ENCODE results near the gene FGFR2. TPM values are rescaled to one million over a fixed set of nuclear protein-coding genes. Genes with fewer than 3 reads are reported as not detected.
A peak's percentile ranks its signal among the peaks of the same experiment; 100 is the strongest.

FGFR2 gene
- total RNA-seq, 1 donor from 2014 or later = 1.4 TPM

DNA sequence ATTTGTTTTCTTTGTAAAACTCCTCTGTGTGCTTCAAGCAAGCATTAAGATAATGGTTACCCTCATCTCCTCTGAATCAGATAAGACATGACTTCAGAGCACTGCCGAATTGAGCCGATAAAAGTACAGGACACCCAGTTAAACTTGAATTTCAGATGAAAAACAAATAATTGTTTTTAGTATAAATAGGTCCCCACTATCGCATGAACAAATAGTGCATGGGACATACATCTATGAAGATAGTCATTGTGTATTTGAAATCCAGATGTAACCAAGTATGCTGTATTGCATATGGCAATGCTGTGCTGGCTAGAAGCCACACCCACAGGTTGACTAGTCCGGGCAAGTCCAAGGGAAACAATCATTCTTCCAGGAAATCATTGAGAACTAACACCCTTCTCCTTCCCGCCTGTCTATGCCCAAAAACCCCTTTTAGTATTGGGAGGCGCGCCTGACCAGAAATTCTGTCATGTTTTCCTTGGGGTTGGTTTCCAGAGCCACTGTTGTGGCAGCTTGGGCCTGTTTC, 12.6 kb upstream of the FGFR2 start:
- DNase-seq (ENCODE audit: low spot score) = peak; percentile 33

DNA sequence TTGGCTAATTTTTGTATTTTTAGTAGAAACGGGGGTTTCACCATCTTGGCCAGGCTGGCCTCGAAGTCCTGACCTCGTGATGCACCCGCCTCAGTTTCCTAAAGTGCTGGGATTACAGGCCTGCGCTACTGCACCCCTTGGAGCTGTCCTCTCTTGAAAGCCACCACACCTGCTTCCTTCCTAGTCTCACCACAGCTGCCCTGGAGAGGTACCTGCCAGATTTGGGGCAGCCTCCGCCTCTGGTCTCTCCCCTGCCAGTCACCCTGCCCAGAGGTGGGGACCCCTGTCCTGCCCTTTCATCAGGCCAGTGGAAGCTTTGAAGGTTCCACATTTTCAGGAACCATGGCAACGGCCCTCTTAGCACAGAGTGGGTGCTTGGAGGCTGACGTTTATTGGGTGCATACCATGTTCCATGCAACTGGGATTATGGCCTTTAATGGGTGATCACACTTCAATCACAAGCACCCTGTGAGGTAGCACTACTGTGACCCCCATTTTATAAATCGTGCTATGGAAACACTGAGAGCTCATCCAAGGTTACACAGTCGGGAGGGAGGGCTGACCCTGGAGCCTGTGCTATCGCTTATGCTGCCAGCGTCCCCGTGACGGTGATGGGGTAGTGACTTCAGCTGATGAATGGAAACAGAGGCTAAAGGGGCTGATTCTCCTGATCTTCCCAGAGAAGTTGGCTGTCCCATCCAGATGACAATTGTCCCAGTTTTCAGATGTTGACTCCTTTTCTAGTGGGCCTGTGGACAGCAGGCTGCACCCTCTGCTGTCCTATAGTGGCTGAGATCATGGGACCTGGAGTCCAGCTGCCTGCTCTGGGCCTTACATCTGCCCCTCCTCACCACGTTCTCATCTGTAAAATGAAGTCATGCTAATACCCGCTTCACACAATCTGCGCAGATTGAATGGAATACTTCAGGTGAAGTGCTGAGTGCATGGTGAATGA, 11.5 kb upstream of the FGFR2 start:
- DNase-seq (ENCODE audit: low spot score) = peak; percentile 47

DNA sequence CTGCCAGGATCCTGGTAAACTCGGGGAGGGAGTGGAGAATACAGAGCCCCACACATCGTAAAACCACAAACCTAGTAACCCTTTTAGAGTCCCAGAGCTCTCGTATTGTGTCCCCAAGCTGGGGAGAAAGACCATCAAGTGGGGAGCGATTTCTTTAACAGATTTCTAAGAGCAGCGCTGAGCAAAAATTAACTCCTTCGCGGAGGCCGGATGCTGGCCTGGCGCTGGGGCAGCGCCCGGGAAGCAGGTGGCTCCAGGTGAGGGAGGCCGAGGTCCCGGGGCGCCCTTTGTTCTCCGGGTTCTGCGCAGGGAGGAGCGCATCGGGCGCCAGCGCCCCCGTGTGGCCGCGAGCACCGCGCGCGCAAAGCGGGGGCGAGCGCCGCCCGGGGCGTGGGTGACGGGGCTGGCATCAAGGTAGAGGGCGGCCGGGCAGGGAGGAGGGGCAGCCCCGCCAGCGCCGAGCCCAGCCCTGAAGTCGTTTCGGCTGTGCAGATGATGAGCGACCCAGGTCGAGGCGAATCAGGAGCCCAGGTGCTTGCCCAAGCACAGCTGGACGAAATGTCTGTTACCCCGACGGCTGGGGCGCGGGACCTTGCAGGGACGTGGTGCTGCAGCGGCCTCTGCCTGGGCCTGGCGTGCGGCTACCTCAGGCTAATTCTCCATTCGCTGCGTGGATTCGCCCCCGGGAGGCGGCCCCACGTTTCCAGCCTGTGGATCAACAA, 10.4 kb upstream of the FGFR2 start:
- DNase-seq (ENCODE audit: low spot score) = peak; percentile 89

DNA sequence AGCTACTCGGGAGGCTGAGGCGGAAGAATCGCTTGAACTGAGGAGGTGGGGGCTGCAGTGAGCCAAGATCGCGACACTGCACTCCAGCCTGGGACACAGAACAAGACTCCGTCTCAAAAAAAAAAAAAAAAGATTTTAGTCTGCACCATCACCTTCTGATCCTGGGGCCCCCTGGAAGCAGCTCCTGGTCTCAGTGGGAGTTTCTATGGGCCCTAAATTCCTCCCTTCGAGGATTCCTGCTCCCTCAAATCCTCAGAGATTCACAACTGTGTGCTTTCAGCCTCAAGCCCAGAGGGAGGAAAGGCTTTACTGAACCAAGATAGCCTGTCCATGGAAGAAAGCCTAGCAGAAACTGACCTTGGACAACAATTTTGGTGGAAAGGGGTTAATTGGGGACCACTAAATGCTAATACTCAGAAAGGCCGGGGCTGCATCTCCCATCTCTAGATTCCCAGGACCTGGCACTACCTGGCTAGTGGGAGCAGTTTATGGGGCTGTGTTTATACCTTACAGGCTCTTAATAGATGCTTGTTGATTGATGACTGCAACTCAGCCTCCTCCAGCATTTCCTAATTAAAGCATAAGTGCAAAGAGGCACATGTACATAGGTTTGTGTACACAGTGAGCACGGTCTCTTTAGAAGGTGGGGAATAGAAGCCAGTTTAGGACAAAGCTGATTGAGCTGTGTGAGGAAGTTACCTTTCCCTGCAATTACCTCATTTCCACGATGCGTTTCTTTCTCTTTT, 9.2 kb upstream of the FGFR2 start:
- DNase-seq (ENCODE audit: low spot score) = peak; percentile 55

DNA sequence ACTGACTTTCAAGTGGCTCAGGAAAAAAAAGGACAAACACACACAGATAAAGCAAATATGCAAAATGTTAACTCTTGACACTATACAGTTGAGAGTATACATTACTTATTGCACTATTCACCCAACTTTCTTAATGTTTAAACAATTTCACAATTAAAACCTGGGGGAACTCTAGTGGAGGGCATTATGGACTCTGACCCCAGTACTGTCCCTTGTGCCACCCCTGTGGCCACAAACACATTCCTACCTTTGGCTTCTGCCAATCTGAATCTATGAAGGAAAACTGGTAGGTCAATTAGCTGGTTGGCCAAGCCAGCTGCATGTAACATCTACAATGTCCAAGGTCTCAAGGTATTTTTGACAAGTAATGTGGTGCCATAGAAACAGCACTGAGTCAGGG, 7.5 kb upstream of the FGFR2 start:
- peak; percentile 14 for DNase-seq (ENCODE audit: low spot score)

DNA sequence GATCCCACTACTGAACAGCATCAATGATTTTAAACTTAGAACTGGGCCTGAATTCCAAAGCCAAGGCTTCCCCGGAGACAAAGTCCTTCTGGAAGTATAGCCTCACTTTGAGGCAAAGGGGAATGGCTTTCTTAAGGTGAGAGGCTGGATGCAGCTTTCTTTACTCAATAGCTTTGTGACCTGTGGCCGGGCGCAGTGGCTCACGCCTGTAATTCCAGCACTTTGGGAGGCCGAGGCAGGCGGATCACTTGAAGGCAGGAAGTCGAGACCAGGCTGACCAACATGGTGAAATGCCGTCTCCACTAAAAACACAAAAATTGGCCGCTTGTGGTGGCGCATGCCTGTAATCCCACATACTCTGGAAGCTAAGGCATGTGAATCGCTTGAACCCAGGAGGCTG, 3.2 kb upstream of the FGFR2 start:
- peak; percentile 60 for DNase-seq (ENCODE audit: low spot score)

DNA sequence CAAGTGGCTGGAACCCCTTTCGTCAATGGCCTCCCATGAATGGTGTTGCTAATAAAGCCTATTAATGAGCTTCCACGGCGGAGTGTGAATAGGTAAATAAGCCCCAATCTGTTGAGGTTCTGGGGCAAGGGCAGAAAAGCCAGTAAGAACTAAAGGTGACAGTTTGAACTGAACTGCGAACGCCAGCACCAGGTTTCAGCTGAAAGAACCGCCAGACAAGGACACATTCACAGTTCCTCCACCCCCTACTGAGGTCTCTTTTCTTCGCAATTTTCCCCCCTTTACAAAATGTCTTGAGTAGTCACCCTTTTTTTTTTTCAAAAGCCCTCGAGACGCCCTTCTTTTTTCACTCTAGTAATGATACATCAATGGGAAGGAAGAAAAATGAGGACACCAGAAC, 2.4 kb upstream of the FGFR2 start:
- DNase-seq (ENCODE audit: low spot score) = peak; percentile 16

DNA sequence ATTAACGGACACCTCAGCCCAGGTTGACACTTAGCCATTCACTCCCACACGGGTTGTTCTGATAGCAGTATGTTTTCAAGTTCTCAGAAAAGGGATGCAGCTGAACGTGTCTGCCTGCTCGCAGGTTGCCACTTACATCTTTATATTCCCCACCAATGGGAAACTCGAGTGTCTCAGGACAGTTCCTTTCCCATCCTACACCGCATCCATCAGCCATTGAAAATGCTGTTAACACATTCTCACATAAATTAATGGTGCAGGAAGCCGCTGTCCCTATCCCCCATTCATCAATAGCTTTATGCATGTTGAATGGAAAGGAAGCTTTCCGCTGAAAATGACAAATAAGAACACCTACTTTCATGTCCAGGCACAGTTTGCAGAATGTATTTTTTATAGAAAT, 1.7 kb upstream of the FGFR2 start:
- DNase-seq (ENCODE audit: low spot score) = no peak

DNA sequence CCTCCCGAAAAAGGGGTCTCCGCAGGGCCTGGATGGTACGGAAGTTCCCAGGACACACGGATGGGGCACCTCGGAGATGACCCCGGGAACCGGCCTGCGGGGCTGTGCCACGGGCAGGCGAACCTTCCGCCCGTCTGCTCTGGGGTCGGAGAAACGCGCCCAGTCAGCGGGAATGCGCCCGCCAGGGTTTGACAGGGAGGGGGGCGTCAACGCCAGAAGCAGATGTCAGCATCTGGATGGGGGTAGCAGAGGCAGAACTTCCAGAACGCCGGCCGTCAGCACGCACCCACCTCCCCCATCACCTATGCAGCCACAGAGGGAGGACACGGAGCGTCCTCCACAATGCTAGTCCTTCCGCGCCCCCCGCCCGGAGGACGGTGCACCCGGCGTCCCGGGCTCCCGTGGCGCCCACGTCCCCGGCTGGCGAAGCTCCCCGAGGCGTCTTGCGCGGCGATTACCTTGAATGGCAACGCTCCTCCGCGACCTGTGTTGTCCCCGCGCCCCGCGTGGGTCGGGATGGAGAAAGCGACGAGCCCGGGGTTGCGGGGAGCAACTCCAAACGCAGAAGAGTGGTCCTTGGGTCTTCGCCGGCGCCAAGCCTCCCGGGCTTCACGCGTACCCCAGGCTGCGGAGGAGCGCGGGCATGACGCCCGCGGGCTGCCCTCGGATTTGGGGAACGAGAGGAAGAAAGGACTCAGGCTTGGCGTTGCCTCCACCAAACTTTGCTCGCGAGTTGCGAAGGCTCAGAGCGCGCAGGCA, 561 bp downstream of the FGFR2 start:
- DNase-seq (ENCODE audit: low spot score) = peak; percentile 88

DNA sequence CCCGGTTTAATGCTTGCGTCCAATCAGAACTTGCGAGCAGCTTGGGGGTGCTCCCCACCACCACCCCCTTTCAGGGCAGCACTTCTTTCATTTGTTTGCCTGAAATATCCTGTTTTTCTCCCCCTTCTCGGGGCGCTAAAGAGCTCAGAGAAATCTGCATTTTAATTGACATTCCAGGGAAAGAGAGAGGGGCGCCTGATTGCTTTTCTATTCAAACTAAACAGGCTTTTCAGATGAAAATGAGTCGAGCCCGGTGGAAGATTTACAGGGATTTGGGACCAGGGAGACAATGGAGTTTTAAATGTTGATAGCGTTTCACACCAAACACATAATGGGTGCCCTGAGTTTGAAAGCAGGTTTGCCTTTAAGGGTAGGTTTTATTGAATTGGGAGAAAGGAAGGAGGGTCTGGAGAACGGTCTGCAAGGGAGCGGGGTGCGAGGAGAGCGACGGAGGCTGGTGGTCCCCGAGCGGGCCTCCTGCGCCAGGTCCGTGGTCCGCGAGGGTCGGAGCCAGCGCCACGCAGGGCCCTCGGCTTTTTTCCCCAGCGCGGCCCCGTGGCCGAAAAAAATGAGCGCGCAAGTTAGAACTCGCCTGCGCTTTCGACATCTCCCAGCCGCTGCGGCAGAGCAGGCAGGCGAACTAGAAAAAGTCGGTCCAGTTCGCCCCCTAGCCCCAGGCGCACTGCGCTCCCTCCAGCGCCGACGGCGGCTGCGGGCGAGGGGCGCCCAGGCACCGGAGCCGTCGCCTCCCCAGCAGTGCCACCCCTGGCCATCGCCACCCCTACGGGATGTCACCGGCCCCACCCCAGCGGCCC, 1.3 kb downstream of the FGFR2 start:
- no peak for DNase-seq (ENCODE audit: low spot score)

DNA sequence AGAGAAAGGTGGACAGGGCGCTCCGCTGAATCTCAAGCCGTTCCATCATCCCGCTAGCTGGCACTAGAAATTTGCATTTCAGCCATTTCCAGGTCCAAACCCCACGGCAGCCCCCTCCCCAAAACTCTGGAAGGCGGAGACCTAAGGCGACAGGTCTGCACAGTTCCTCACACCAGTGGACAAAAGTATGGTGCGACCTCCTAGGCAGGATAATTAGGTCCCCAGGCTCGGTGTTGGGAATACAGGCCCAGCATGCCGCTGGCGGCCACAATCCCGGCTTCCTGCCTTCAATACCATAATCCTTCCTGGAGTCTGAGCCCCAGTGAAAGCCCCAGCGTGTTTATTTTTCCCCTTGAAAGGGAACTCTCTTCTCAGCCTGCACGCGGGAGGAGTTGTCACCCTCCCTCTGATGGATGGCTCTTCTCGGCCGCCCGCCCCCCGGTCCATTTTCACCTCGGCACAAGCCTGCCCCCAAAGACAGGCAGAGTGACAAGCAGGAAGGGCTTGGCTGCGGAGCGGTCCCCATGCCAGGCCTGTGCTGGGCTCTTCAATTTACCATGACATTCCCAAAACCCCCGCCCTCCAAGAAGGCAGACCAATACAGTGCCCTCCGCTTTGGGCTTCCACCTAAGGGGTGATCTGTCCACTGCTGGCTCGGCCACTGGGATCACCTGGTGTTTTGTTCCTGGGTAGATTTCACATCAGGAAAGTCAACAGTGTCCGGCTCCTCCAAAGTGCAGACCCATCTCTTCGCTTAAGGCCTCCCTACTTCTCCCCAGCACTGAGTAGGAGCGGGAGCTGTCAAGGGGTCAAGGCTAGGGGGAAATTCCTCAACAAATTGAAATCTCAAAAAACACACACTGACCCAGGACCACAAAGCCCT, 2.2 kb downstream of the FGFR2 start:
- peak; percentile 82 for DNase-seq (ENCODE audit: low spot score)

DNA sequence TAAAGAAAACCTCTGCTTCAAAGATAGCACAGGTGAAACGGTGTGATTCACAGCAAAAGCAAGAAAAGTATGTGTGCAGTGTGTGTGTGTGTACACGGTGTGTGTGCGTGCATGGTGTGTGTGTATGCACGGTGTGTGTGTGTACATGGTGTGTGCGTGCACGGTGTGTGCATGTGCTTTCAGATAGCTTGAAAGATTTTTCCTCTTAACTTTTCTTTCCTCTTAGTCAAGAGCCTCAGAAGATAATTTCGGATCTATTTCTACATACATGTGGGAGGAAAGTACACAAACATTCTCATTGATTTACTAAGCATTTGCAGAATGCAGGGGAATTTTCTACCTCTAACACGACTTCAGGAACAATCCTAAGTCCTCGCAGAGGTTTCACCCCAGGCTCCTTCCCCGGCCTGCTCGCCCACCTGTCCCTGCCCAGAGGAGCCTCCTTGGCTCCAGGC, 2.9 kb downstream of the FGFR2 start:
- DNase-seq (ENCODE audit: low spot score) = no peak

DNA sequence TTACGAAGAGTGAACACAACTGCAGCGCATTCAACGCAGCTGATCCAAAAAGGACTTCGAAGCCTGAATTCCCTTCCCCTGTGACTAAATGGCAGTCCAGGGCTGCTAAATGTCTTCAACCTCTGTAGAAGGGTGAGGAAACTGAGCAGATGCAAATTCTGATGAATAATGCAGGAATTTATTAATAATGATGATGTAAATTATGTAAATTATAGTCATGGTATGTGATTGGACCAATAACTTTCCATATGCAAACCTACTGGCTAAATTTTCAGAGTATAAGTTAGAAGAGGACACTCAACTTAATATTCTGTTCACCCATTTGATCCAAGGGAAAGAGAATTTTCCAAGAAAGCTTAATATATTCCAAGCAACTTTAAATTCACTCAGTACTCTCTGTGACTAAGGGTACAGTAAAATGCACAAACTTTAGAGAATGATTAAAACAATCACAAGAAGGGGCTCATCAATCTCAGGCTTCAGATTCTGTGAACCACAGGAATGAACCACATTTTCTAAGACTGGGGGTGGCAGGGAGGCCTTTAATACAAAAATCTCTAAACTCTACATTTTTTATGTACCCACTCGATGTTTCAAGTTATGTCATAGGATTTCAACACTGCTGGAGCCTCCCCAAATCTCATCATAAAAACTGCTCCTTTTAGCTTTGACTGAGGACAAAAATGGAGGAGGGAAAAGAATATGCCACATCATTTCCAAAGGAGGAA, 3.5 kb downstream of the FGFR2 start:
- no peak for DNase-seq (ENCODE audit: low spot score)

DNA sequence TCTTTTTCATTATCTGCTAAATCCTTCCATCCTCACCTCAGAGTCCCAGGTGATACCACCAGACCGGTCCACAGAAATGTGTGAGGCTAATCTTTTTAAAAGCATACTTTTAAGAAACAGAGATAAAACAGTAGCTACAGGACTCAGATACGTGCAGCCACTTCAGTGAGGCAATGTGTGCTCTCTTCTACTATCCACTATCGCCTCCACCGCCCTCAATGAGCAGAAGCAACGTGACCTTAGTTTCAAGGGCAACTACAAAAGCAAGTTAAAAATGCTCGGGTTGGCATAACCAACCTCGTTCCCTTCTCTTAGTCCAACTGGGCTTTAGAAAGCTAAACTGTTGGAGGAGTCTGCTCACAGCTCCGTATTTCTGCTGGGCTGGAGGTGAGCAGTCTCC, 4.2 kb downstream of the FGFR2 start:
- no peak for DNase-seq (ENCODE audit: low spot score)

DNA sequence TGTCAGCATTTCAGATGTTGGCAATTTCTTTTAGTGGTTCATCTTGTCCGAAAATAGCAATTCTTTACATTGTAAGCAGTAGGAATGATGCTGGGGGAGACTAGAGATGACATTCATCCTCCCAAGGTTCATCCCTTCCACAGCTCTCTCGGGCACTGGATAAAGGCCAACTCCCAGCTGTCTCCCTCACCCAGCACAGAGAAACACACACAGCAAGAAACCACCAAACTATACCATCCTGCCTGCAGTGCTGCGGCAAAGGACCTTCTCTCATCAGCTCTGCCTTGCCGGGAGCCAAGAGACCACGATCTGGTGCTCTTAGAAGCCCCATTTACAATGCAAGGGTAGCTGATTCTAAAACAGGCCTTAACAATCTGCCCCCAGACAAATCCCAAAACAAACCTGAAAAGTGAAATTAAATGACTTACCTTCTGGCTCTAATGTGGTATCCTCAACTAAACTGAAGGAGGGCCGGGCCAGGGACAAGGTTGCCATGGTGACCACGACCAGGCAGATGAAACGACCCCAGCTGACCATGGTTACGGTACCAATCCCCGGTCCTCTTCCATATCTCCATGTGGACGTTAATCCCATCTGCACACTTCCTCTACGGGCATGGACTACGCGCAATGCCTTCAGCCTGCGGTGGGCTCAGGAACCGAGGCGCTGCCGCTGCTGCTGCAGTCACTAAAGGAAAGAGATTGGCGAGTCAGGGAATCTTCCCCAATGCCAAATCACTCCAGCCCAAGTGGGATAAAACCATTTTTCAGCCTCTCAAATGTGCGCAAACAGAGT, 4.8 kb downstream of the FGFR2 start:
- peak; percentile 84 for DNase-seq (ENCODE audit: low spot score)

DNA sequence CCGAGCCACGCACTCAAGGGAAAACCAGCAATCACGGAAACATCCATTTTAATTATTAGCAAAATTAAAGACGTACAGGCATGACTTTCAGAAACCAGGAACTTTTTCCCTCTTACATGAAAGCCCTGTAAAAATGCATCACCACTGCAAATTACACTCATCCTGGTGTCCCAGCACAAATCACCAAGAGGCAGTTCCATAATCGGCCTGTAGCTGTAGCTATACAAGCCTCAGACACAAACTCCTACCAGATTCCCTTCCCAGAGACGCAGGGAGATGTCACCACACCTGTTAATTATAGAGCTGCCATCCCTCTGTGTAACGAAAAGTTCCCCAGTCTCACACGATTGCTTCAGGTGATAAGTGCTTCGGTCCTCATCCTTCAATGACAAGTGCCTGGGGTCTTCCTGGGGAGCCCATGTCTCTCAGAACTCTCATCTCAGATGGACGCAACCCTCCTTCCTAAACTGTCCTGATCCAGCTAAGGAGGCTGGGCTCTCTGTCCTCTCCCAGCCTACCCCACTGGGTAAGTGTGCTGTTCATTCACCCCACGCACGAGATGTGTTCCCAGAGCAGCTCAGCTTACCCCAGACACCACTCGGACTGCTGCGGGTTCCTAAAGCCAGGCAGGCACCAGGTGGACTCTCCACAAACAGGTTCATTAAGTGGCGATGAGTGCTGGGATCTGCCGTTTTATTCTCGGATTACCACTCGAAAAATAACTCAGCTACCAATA, 5.9 kb downstream of the FGFR2 start:
- peak; percentile 41 for DNase-seq (ENCODE audit: low spot score)

Data from mesenteric fat pad (tissue), 1 donor.